CD14-positive monocyte (primary cell): ENCODE results near the gene NKX2-1. TPM values are rescaled to one million over a fixed set of nuclear protein-coding genes. Genes with fewer than 3 reads are reported as not detected.

Experiments
- DNase-seq, 3 donors: peaks; one replicate each; pipeline ENCODE4 v3.0.0-alpha.2; 2011 to 2022
- H2AFZ ChIP-seq: 2 replicates; pipeline ENCODE4 v1.6.0; 2012; ENCODE audit warnings: mild to moderate bottlenecking, low read depth, low read length, inconsistent platforms; ENCODE audit not compliant: insufficient read depth, poor library complexity, severe bottlenecking
- H3K27ac ChIP-seq, 2 donors: 1 replicate in 1 of 2; 2 replicates in 1 of 2; pipeline ENCODE4 v1.5.1; 2012 to 2013; ENCODE audit warnings: low read length in 2 of 2, control low read depth in 1 of 2, inconsistent platforms in 1 of 2, low read depth in 1 of 2, mild to moderate bottlenecking in 1 of 2
- H3K27me3 ChIP-seq, 2 donors: one replicate each; pipeline versions ENCODE4 v1.6.0 to v1.6.1; 2011 to 2013; ENCODE audit warnings: low read length in 2 of 2; ENCODE audit not compliant: control insufficient read depth in 2 of 2, insufficient read depth in 2 of 2
- H3K36me3 ChIP-seq, 2 donors: replicated peaks in 1 of 2; 1 replicate in 1 of 2; 2 replicates in 1 of 2; pipeline versions ENCODE4 v1.5.1 to v1.6.1; 2012 to 2013; ENCODE audit warnings: low read length in 2 of 2, control low read depth in 1 of 2, inconsistent platforms in 1 of 2, mild to moderate bottlenecking in 1 of 2; ENCODE audit not compliant: insufficient read depth in 2 of 2, control insufficient read depth in 1 of 2
- H3K4me1 ChIP-seq, 2 donors: 1 replicate in 1 of 2; 2 replicates in 1 of 2; pipeline versions ENCODE4 v1.5.1 to v1.6.1; 2012 to 2013; ENCODE audit warnings: low read length in 2 of 2, control low read depth in 1 of 2, inconsistent platforms in 1 of 2, mild to moderate bottlenecking in 1 of 2, moderate library complexity in 1 of 2; ENCODE audit not compliant: insufficient read depth in 2 of 2, control insufficient read depth in 1 of 2
- H3K4me2 ChIP-seq: replicated peaks from 2 replicates; pipeline ENCODE3; 2012; ENCODE audit warnings: low read length, moderate library complexity, mild to moderate bottlenecking; ENCODE audit not compliant: poor library complexity, severe bottlenecking; ENCODE audit errors: extremely low read depth
- H3K4me3 ChIP-seq, 3 experiments: fragments of 200-600 bp in 1 of 3; sonication (generic) in 1 of 3; replicated peaks in 1 of 3; 1 replicate in 2 of 3; 2 replicates in 1 of 3; pipeline ENCODE4 v1.5.1; 2011 to 2013; ENCODE audit warnings: low read length in 3 of 3, mild to moderate bottlenecking in 3 of 3, control low read depth in 2 of 3, low read depth in 2 of 3, inconsistent platforms in 1 of 3, moderate library complexity in 1 of 3
- H3K79me2 ChIP-seq: 2 replicates; pipeline ENCODE4 v1.6.0; 2012; ENCODE audit warnings: mild to moderate bottlenecking, control low read depth, inconsistent platforms, low read length, moderate library complexity; ENCODE audit not compliant: insufficient read depth
- H3K9ac ChIP-seq: 2 replicates; pipeline ENCODE4 v1.6.0; 2017; ENCODE audit warnings: low read length, mild to moderate bottlenecking; ENCODE audit not compliant: insufficient read depth, poor library complexity, severe bottlenecking
- H3K9me3 ChIP-seq, 2 donors: replicated peaks in 1 of 2; 1 replicate in 1 of 2; 2 replicates in 1 of 2; pipeline versions ENCODE4 v1.5.1 to v1.6.1; 2012 to 2013; ENCODE audit warnings: low read length in 2 of 2, control low read depth in 1 of 2; ENCODE audit not compliant: control insufficient read depth in 1 of 2, insufficient read depth in 1 of 2
- H4K20me1 ChIP-seq: 2 replicates; pipeline ENCODE4 v1.6.0; 2012; ENCODE audit warnings: mild to moderate bottlenecking, low read length, control low read depth, moderate library complexity; ENCODE audit not compliant: insufficient read depth
- H3K27ac Mint-ChIP-seq, 7 donors: one replicate each; pipeline ENCODE4 v1.8.0; 2020; ENCODE audit warnings: mild to moderate bottlenecking in 7 of 7, mixed read lengths in 7 of 7, moderate library complexity in 6 of 7, inconsistent platforms in 2 of 7
- H3K27me3 Mint-ChIP-seq, 3 donors: one replicate each; pipeline ENCODE4 v1.8.0; 2021 to 2022; ENCODE audit warnings: low read depth in 3 of 3, mild to moderate bottlenecking in 3 of 3, mixed read lengths in 3 of 3, moderate library complexity in 3 of 3, inconsistent platforms in 1 of 3
- H3K36me3 Mint-ChIP-seq, 2 donors: one replicate each; pipeline ENCODE4 v1.8.0; 2020; ENCODE audit warnings: mixed read lengths in 2 of 2, inconsistent platforms in 1 of 2, mild to moderate bottlenecking in 1 of 2
- H3K4me1 Mint-ChIP-seq: one replicate; pipeline ENCODE4 v1.8.0; 2020; ENCODE audit warnings: mild to moderate bottlenecking, mixed read lengths
- H3K4me3 Mint-ChIP-seq, 2 donors: one replicate each; pipeline ENCODE4 v1.8.0; 2020; ENCODE audit warnings: mild to moderate bottlenecking in 2 of 2, mixed read lengths in 2 of 2, moderate library complexity in 1 of 2
- H3K9me3 Mint-ChIP-seq, 7 donors: one replicate each; pipeline ENCODE4 v1.8.0; 2020 to 2022; ENCODE audit warnings: mixed read lengths in 7 of 7, mild to moderate bottlenecking in 6 of 7, moderate library complexity in 6 of 7, inconsistent platforms in 2 of 7
- WGBS: methylation state at CpG from one replicate; pipeline ENCODE4 v1.1.5; 2013; ENCODE audit warnings: missing lambda C conversion rate; ENCODE audit not compliant: insufficient coverage; 5-methylcytosine and 5-hydroxymethylcytosine counted together
- intact Hi-C, 2 donors: fragments of 100-400 bp; cut with micrococcal nuclease; formaldehyde crosslinking; loops; one replicate each; pipeline versions ENCODE4 v1.15.0 to v1.15.1; 2023
- polyA plus RNA-seq, 3 donors: library from polyadenylated mRNA; depleted of rRNA in 1 of 3; unstranded in 2 of 3; stranded (reverse) in 1 of 3; fragments of 300-500 nt in 2 of 3; fragments of >200 nt in 1 of 3; fragmentation: Illumina TruSeq in 2 of 3; gene quantifications; 1 replicate in 2 of 3; 2 replicates in 1 of 3; pipeline ENCODE4 v1.2.3, GENCODE V29; 2012 to 2021
- TF ChIP-seq, protein P1 (sequence below): fragments of 200-600 bp; IDR thresholded peaks from one replicate; pipeline ENCODE4 v1.8.0; 2022; ENCODE audit warnings: antibody characterized with exemption, mild to moderate bottlenecking

Gene NKX2-1
- polyA plus RNA-seq, 3 donors: not detected

DNA sequence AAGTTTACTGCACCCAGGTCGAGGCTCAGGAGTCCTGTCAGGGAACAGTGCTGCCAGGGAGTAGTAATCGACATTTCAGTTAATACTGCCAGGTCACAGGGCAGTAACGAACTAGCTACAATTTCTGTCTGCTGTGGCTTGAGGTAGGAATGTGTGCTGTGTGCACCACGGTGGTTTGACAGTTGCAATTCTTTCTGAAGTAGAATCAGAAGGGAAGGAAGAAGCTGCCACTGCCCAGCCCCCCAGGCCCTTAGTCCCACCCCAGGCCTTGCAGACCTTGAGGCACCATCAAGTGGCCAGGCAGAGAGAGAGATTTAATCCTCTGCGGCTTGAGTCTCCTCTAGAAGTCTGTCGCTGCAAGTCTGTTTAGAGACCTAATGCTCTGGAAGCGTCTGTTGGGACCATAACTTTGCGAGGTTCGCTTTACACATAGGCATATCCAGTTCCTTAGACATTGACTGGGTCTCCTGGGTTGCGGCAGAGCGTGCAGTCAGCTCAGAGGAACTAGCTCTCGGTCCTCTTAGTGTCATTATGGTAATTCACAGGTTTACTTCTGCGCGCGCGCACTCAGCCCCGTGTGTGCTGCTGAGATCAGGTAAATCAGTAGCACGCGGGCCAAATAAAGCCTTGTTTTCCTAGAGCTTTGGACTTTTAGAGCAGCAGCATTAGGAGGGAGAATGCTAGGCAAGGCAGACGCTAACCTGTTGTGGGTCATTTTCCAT lies 9.8 kb downstream of the NKX2-1 start:
- H3K27ac Mint-ChIP-seq: no peak overlapping the region
- Histone ChIP-seq H3K4me1 (no peaks in the 10 kb centered on the region), H3K27me3 (peaks cover 90 to 96% of the 10 kb centered on the region in 2 donors), H2AFZ (no peak overlapping the region), H3K27ac (no peak overlapping the region), H3K9me3 (peaks cover 0 to 81% of the 10 kb centered on the region in 2 donors), H3K36me3 (no peaks in the 10 kb centered on the region), H3K4me2 (no peak overlapping the region), H3K9ac (no peak overlapping the region), H3K79me2 (no peaks in the 10 kb centered on the region), H4K20me1 (no peaks in the 10 kb centered on the region), H3K4me3 (no peak overlapping the region)
- peak overlapping the region in 1 of 2 donors; percentile 67 for H3K4me3 Mint-ChIP-seq
- no peaks in the 10 kb centered on the region for H3K4me1 Mint-ChIP-seq
- H3K36me3 Mint-ChIP-seq: peaks cover 0 to 16% of the 10 kb centered on the region in 2 donors
- intact Hi-C loops: no loop called here
- TF ChIP-seq, protein P1, sequence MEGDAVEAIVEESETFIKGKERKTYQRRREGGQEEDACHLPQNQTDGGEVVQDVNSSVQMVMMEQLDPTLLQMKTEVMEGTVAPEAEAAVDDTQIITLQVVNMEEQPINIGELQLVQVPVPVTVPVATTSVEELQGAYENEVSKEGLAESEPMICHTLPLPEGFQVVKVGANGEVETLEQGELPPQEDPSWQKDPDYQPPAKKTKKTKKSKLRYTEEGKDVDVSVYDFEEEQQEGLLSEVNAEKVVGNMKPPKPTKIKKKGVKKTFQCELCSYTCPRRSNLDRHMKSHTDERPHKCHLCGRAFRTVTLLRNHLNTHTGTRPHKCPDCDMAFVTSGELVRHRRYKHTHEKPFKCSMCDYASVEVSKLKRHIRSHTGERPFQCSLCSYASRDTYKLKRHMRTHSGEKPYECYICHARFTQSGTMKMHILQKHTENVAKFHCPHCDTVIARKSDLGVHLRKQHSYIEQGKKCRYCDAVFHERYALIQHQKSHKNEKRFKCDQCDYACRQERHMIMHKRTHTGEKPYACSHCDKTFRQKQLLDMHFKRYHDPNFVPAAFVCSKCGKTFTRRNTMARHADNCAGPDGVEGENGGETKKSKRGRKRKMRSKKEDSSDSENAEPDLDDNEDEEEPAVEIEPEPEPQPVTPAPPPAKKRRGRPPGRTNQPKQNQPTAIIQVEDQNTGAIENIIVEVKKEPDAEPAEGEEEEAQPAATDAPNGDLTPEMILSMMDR: no peak
- 7% methylated on average over 20 of the region's 20 CpGs for WGBS
- no peak for DNase-seq
- H3K9me3 Mint-ChIP-seq: peaks cover 3 to 59% (median 36%) of the 10 kb centered on the region in 7 donors
- H3K27me3 Mint-ChIP-seq: peaks cover 89 to 95% (median 90%) of the 10 kb centered on the region in 3 donors

DNA sequence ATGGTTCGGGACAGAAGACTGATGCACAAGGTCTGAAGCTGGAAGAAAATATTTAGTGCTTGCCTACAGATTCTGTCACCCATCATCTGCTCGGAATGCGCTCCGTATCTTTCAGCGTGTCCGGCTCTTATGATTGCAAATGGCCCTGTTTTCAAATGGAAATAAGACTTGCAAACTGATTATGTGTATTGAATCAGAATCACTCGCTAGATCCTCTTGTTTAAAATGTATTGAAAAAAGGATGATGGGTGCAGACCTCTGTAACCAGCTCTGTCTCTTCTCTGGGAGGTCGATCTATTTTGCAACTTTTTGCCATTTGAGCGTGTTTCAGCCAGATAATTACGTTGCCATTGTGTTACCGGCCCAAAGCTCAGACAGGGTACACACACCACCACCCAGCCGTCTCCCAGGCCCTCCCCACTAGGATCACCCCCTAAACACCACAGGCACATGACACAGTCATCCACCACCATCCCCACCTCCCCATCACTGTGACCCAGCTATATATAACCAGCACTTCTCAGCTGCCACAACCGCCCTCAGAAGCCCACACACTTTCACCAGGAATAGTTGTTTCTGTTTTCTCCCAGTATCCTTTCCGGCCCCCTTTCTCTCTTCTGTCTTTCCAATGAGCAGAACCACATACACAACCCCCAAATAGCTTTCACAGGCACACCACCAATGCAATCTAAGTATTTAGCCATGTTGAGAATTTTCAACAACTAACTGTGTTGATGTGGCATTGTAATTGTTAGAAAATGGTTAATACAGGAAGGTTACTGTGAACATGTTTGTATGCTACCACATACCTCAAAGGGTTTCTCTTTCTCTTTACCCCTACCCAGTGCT lies 10.7 kb downstream of the NKX2-1 start:
- Mint-ChIP-seq H3K9me3 (peaks cover 3 to 58% (median 42%) of the 10 kb centered on the region in 7 donors), H3K27me3 (peaks cover 89 to 95% (median 90%) of the 10 kb centered on the region in 3 donors), H3K36me3 (peaks cover 0 to 18% of the 10 kb centered on the region in 2 donors), H3K4me3 (peak overlapping the region in 1 of 2 donors; percentile 72), H3K4me1 (peaks cover 1% of the 10 kb centered on the region), H3K27ac (no peak overlapping the region)
- 7% methylated on average over 13 of the region's 14 CpGs for WGBS
- H3K4me1 ChIP-seq: no peaks in the 10 kb centered on the region
- no peak overlapping the region for H2AFZ ChIP-seq
- peaks cover 0 to 81% of the 10 kb centered on the region in 2 donors for H3K9me3 ChIP-seq
- TF ChIP-seq, protein P1: no peak
- no peak overlapping the region for H3K9ac ChIP-seq
- peaks cover 91 to 96% of the 10 kb centered on the region in 2 donors for H3K27me3 ChIP-seq
- intact Hi-C loops: no loop called here
- H3K4me3 ChIP-seq: no peak overlapping the region
- H4K20me1 ChIP-seq: no peaks in the 10 kb centered on the region
- no peak overlapping the region for H3K4me2 ChIP-seq
- no peak overlapping the region for H3K27ac ChIP-seq
- H3K79me2 ChIP-seq: no peaks in the 10 kb centered on the region
- DNase-seq: no peak
- no peaks in the 10 kb centered on the region for H3K36me3 ChIP-seq
